DMS114 treated with DMSO at 0.1 percent for 48 hours (cell line): Measurements from ENCODE around the gene ITPR2.
"Not testable (repeated sequence)": the region's sequence is repeated elsewhere in the genome, so short reads cannot be mapped to it uniquely, and the experiment has no call there.

Source experiments
- DNase-seq: peaks from one replicate; lab custom pipeline; 2025; ENCODE audit not compliant: unreplicated experiment; lab: John Stamatoyannopoulos, UW

Gene ITPR2

GRCh38 chr12:26533211-26533610, 299.8 kb downstream of the ITPR2 start:
- no peak for DNase-seq

DNA sequence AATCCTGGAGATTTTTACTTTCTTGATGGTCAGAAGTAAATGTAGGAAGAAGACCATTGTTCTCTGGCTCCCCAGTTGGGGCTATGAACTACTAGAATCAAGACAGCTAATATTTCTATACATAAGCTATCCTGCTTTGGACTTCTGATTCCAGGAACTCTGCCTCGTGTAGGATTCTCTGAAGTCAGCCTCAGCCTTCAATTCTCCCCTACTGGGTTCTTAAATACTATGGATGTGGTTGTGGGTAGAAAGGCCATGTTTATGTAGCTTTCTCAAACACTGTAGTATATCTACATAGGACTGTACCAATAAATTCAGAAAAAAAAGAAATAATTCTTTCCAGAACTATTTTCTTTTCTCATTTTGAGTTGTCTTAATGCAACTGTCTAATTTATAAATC, 302.5 kb downstream of the ITPR2 start:
- no peak for DNase-seq

GRCh38 chr12:26528943-26529342, 304.1 kb downstream of the ITPR2 start:
- no peak for DNase-seq

- DNase-seq, result no peak
Observed at GRCh38 chr12:26527682-26528081, 305.3 kb downstream of the ITPR2 start.

DNA sequence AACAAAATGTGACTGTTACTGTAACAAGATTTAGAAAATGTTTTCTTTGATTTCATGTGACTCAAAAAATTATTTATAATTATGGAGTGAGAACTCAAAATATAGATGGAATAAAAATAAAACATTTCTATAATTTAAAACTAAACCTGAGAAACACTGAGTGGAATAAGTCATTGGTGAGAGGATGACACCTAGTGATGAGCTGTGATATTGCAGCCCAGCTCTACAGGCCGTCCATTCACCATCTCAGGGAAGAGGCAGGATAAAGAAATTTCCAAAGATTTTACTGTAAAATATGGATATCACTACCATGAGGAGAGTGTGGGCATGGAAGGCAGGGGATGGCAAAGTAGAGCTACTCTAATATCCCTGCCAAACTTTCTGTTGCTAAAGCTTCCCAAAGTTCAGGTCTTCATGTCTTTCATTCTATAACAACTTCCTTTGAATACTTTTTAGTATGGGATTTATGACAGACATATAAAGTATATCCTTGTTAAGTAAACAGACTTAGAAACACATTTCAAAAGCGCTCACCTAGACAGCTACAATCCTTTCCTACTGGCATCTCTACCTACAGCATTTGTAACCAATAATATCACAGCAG, 308.0 kb downstream of the ITPR2 start:
- no peak for DNase-seq

GRCh38 chr12:26523708-26524150, 309.3 kb downstream of the ITPR2 start:
- no peak for DNase-seq

DNA sequence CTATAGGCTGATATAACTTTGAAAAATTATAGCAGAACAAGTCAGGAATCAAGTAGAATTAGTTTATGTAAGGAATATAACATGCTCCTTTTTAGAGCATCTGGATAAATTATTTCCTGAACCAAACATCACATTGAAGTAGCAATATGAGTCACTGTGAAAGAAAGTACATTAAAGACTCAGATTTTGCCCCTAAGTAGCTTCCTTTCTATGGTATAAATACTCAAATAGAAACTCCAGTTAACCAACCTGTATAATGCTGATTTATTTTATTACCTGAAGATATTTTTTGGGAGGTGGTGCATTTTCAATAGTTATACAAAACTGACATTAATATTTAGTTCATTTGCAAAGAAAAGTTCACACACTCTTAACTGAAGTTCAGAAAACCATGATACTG, 312.1 kb downstream of the ITPR2 start:
- no peak for DNase-seq

GRCh38 chr12:26520109-26520508, 312.9 kb downstream of the ITPR2 start:
- DNase-seq, result no peak

DNA sequence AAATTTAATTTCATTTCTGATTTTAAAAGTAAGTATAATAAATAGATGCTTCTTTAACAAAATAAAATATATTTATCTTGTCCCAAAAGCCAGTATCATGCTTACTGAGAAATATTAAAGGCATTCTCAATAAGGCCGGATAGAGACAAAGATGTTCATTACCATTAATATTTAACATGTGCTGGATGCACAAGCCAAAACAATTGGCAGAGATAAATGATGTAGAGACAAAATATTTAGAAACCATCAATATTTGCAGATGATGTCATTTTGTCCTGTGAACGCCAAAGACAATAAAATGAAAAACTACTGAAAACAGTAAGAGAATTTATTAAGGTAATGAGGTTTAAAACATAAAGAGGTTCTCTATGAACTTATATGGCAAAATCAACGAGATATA, 313.5 kb downstream of the ITPR2 start:
- no peak for DNase-seq

DNA sequence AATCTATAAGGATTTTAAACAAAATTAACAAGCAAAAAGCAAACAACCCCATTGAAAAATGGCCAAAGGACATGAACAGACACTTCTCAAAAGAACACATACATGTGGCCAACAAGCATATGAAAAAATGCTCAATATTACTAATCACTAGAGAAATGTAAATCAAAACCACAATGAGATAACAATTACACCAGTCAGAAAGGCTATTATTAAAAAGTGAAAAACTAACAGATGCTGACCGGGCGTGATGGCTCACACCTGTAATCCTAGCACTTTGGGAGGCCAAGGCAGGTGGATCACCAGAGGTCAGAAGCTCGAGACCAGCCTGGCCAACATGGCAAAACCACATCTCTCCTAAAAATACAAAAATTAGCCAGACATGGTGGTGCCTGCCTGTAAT, 315.7 kb downstream of the ITPR2 start:
- not testable (repeated sequence) for DNase-seq

DNA sequence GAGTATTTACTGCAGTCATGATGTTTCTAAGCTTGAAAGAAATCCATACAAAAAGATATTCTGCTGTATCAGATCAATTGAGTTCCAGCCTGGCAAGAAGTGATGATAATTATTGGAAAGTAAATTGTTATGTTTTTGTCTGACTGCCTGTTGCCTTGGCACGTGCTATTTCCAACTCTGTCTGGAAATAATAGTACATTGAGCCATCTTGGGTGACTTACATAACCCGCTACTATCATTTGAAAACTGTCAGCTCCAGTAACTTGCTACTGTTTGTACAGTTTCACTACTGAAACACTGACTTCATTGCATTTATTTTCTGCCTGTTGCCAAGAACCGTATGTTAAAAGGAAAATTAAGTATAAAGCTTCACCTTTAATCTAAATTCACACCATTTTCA, 318.6 kb downstream of the ITPR2 start:
- no peak for DNase-seq

DNA sequence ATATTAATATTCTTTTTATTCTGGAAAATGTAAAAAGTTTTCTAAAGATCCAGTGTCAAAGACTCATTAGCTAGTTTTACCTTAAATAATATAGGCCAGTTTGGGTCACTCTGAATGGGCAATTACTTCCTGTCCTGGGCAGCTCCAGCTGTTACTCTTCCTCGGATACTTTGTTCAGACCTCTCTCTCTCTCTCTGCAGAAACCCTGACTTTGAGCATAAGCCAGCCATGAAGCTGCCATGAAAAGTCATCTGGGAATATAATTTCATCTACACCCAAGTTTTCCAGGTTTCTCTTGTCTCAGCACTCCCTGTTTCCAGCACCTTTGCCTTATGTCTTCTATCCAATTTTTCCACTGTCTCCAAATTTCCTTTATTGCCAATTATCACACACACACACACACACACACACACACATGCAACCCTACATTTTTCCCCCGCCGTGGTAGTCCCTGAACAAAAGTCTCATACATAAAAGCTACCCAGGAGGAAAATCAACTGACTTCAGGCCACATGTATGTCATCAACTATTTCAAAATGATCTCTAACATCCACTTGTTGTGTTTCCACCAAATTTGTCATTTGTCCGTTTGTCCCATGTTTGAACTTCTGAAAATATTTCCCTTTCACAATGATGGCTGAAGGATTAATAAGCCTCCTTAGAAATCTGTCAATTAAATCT, 319.5 kb downstream of the ITPR2 start:
- no peak for DNase-seq

GRCh38 chr12:26512213-26512612, 320.8 kb downstream of the ITPR2 start:
- no peak for DNase-seq

DNA sequence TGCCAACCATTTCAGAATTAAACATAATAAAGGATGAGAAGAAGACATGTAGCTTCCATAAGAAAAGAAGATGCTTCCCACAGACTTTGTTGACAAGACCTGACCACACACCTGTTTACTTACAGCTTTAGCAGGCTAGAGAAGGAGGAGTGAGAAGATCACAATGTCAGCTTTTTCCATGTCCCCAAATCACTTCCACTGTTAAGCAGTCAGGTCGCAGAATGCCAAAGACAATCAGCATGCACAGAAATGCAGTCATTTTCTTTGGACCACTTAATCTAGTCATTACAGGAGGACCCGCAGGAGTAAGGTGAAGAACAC, 322.7 kb downstream of the ITPR2 start:
- no peak for DNase-seq

DNA sequence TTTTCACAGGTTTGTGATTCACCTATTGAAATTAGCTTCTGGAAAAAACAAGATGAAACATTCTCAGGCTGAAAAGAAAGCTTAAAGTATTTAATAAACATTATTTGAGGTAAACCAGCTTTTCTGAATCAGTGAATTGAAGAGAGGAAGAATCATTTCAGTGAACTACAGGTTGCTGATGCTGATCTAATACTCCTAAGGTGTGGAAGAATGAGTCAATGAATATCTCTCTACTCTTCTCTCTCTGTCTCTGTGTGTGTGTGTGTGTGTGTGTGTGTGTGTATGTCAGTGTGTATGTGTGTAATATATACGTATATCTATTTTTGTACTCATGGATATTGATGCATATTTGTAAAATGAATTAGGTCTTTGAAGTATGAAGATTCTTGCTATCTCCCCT, 325.4 kb downstream of the ITPR2 start:
- no peak for DNase-seq

DNA sequence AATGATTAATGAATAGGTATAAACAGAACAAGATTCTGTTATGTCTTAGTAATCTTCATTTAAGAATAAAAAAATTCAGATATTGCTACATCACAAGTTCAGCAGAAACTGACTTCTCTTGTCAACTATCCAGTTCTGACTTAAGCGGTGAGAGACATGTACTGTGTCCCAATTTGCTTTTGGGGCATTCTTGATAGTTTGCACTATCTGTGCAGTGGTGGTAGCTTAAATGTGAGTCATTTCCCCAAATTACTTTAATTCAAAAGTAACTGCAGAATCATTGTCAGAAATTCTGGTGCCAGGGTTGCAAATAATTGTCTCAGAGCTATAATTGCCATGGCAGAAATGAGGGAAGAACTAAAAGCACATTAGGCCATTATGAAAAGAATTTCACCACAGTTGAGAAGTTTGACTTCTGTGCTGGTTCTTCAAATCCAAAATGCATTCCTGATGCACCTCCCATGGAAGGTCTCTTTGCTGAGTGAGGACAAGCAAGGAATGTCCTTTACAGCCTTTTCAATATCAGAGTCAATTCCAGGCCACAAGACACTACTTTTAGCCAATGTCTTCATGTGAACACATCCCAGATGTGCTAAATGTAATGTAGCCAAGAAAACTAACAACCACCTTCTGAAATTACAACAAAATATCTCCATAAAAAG, 332.9 kb downstream of the ITPR2 start:
- no peak for DNase-seq

DNA sequence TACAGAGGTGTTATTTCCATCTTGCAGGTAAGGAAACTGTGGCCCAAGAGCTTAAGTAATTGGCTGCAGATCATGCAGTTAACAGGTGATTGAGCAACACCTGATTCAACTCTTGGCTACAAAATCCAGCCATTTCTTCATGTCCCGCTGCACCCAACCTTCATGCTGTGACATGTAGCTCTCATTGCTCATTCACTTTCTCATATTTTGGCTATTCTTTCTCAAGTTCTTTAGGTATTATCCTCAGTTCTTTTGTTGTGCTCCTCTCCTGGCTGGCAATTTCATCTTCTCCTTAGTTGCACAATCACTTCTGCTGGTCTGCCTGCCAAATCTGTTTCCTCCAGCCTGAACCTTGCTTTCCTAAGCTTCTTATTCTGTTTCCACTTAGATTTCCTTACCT, 336.8 kb downstream of the ITPR2 start:
- DNase-seq, result no peak

DNA sequence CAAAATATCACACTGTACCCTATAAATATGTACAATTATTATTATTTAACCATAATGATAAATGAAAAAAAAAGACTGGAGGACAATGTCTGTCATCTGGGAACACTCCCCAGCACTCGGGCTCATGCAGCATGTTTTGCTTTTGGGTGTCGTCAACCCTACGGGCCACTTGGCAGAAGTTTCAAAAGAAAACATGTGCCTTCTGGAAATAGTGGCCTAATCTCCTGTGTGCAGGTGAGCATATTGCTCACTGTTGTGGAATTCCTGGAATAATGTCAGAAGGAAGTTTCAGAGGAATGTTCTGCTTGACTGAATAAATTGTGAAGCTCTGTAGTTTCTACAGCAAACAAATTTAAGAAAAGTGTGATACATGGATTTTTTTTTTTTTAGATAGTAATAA, 339.3 kb downstream of the ITPR2 start:
- DNase-seq, result no peak

- no peak for DNase-seq
Observed at GRCh38 chr12:26492406-26492805, 340.6 kb downstream of the ITPR2 start.

DNA sequence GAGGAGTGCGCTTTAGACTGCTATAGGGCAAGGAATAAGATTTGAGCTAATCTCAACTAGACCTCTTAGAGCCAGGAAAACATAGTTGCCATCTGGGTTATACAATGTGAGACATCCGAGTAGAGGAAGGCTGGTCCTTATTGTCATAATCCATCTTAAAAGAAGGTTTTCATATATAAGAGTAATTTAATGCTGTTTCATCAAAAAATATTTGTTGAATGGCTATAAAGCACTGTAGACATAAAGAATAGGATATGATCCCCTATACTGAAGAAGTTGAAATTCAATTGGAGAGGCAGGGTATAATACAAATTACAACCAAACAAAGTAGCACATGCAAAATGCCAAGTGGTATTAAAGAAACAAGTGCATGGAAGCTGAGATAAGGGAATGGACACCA, 343.1 kb downstream of the ITPR2 start:
- no peak for DNase-seq

GRCh38 chr12:26488351-26488750, 344.6 kb downstream of the ITPR2 start:
- DNase-seq, result no peak

GRCh38 chr12:26473291-26473690, 359.7 kb downstream of the ITPR2 start:
- DNase-seq, result no peak

DNA sequence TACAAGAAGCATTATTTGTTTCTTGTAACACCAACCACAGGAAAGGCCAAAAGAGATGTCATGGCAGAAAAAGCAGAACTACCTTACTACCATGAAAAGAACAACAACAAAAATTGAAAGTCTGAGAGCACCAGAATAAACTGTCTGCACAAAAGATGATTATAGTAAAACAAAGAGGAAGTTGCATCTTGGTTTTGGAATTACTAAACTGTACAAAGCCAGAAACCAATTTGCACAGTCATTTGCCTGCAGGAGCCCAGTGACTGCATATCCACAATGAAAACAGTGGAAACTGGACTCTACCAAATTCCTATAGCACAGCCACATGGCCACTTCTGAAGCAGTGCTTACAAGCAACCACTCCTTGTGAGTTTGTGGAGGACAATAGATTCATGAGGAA, 361.4 kb downstream of the ITPR2 start:
- no peak for DNase-seq
